ENCODE results near the gene MLXIP.

- no peak for TF ChIP-seq EZH2phosphoT487 (IDR thresholded peaks at IDR 0.05; ENCODE audit: low read length)
- no peak for TF ChIP-seq CTCF (IDR thresholded peaks at IDR 0.05; ENCODE audit: low read length)
Observed at GRCh38 chr12:122073815-122074214, 4.7 kb upstream of the MLXIP start.

Data from MM.1S (cell line).